IPS-18c (cell line): ENCODE results near the gene EIF4EBP3.
A peak's percentile ranks its signal among the peaks of the same experiment; 100 is the strongest.

Experiments used
- H3K4me3 ChIP-seq: 2 replicates; pipeline ENCODE4 v1.7.0; 2013; ENCODE audit warnings: low read depth, mild to moderate bottlenecking, low read length, moderate library complexity; ENCODE audit not compliant: insufficient read depth
- H3K9me3 ChIP-seq: one replicate; pipeline ENCODE4 v1.6.1; 2013; ENCODE audit warnings: mild to moderate bottlenecking, low read length, moderate library complexity; ENCODE audit not compliant: control insufficient read depth, insufficient read depth

The EIF4EBP3 gene

GRCh38 chr5:140551872-140552271 lies 4.4 kb downstream of the EIF4EBP3 start:
- Histone ChIP-seq H3K9me3 (peaks cover 2% of the 10 kb centered on the region), H3K4me3 (no peak overlapping the region)

GRCh38 chr5:140553657-140554056 lies 6.2 kb downstream of the EIF4EBP3 start:
- Histone ChIP-seq H3K9me3 (peaks cover 2% of the 10 kb centered on the region), H3K4me3 (no peak overlapping the region)

- peaks cover 2% of the 10 kb centered on the region for H3K9me3 ChIP-seq
- no peak overlapping the region for H3K4me3 ChIP-seq
These were observed 7.0 kb downstream of the EIF4EBP3 start for GRCh38 chr5:140554454-140554853.

GRCh38 chr5:140555747-140556312 lies 8.4 kb downstream of the EIF4EBP3 start:
- peak overlapping the region; percentile 95; the same call in 1 of the 2 replicates for H3K4me3 ChIP-seq
- peaks cover 2% of the 10 kb centered on the region for H3K9me3 ChIP-seq

- Histone ChIP-seq H3K9me3 (peaks cover 2% of the 10 kb centered on the region), H3K4me3 (peak overlapping the region; percentile 95)
These were observed 9.0 kb downstream of the EIF4EBP3 start for GRCh38 chr5:140556438-140556837.

GRCh38 chr5:140557136-140557805 lies 9.8 kb downstream of the EIF4EBP3 start, which contains the start of gene SRA1:
Gene SRA1 (minus strand): TSS chr5:140557473. CDS start chr5:140557452, 21 bp downstream.
- Histone ChIP-seq H3K4me3 (peak within 1 kb of the TSS; percentile 95), H3K9me3 (peaks cover under 1% of the 10 kb centered on the region)

GRCh38 chr5:140557965-140558364 lies 10.5 kb downstream of the EIF4EBP3 start:
- no peaks in the 10 kb centered on the region for H3K9me3 ChIP-seq
- H3K4me3 ChIP-seq: peak overlapping the region; percentile 95

GRCh38 chr5:140558542-140558941 lies 11.1 kb downstream of the EIF4EBP3 start:
- H3K4me3 ChIP-seq: no peak overlapping the region
- H3K9me3 ChIP-seq: no peaks in the 10 kb centered on the region

GRCh38 chr5:140560227-140560626 lies 12.8 kb downstream of the EIF4EBP3 start:
- no peak overlapping the region for H3K4me3 ChIP-seq
- H3K9me3 ChIP-seq: no peaks in the 10 kb centered on the region

- Histone ChIP-seq H3K9me3 (no peaks in the 10 kb centered on the region), H3K4me3 (no peak overlapping the region)
These were observed 14.5 kb downstream of the EIF4EBP3 start for GRCh38 chr5:140561753-140562523.

GRCh38 chr5:140563596-140563995 lies 16.1 kb downstream of the EIF4EBP3 start:
- Histone ChIP-seq H3K4me3 (peak overlapping the region; percentile 89), H3K9me3 (no peaks in the 10 kb centered on the region)

GRCh38 chr5:140564196-140565023 lies 16.9 kb downstream of the EIF4EBP3 start, which contains the start of the genes APBB3 and SLC35A4:
Gene APBB3 (minus strand): TSS chr5:140564598. CDS start chr5:140564245, 353 bp downstream.
Gene SLC35A4 (plus strand): TSS chr5:140564828. CDS start chr5:140567170, 2,342 bp downstream.
- Histone ChIP-seq H3K9me3 (no peaks in the 10 kb centered on the region), H3K4me3 (peak within 1 kb of the TSS; percentile 89)

- Histone ChIP-seq H3K9me3 (no peaks in the 10 kb centered on the region), H3K4me3 (peak overlapping the region; percentile 89)
These were observed 17.7 kb downstream of the EIF4EBP3 start for GRCh38 chr5:140565024-140565779.

- Histone ChIP-seq H3K4me3 (peak overlapping the region; percentile 89), H3K9me3 (no peaks in the 10 kb centered on the region)
These were observed 18.3 kb downstream of the EIF4EBP3 start for GRCh38 chr5:140565780-140566095.

- no peak overlapping the region for H3K4me3 ChIP-seq
- no peaks in the 10 kb centered on the region for H3K9me3 ChIP-seq
These were observed 19.2 kb downstream of the EIF4EBP3 start for GRCh38 chr5:140566665-140567064.

GRCh38 chr5:140567136-140567818 lies 19.8 kb downstream of the EIF4EBP3 start:
- H3K9me3 ChIP-seq: no peaks in the 10 kb centered on the region
- H3K4me3 ChIP-seq: no peak overlapping the region
